ENCODE data around the gene DGKB. TPM values are rescaled to one million over a fixed set of nuclear protein-coding genes. Genes with fewer than 3 reads are reported as not detected.

DGKB gene
- total RNA-seq, 1 donor from 2014 or later: 5.5 TPM

- Histone ChIP-seq H3K4me2 (no peak overlapping the region), H3K9ac (no peak overlapping the region), H3K4me3 (no peak overlapping the region), H3K79me2 (ENCODE audit: low read depth) (no peaks in the 10 kb centered on the region), H3K27ac (no peak overlapping the region), H4K20me1 (ENCODE audit: low read depth) (no peaks in the 10 kb centered on the region), H3K27me3 (no peaks in the 10 kb centered on the region), H3K4me1 (peaks cover 3% of the 10 kb centered on the region), H3K36me3 (no peaks in the 10 kb centered on the region), H3F3A (ENCODE audit: low read depth) (no peaks in the 10 kb centered on the region), H3K9me3 (ENCODE audit: low read depth) (no peaks in the 10 kb centered on the region), H2AFZ (replicated peaks) (no peak overlapping the region)
- Mint-ChIP-seq H3K27me3 (ENCODE audit: insufficient read depth, low read depth) (no peaks in the 10 kb centered on the region), H3K9me3 (no peaks in the 10 kb centered on the region), H3K27ac (no peak overlapping the region), H3K36me3 (no peaks in the 10 kb centered on the region), H3K4me3 (no peak overlapping the region), H3K4me1 (no peaks in the 10 kb centered on the region)
- DNase-seq (ENCODE audit: low spot score): no peak
- TF ChIP-seq EZH2 (IDR thresholded peaks at IDR 0.05) (no peak), CTCF (IDR thresholded peaks at IDR 0.05) (no peak), EZH2phosphoT487 (IDR thresholded peaks at IDR 0.05) (no peak)
Observed at GRCh38 chr7:14805105-14805719, 97.3 kb downstream of the DGKB start.

DNA sequence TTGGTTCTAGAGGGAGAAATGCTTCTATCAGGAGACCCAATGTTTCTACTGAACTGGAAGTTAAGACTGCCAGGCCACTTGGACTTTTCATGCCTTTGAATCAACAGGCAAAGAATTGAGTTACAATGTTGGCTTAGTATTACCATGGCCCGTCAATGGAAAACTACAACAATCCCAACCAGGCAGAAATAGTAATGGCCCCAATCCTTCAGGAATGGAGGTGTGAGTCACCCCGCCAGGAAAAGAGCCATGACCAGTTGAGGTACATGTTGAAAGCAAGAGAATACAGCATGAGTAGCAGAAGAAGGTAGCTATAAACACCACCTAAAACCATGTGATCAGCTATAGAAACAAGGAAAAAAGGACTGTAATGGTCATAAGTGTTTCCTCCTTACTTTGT lies 101.9 kb downstream of the DGKB start:
- TF ChIP-seq CTCF (IDR thresholded peaks at IDR 0.05) (no peak), EZH2 (IDR thresholded peaks at IDR 0.05) (no peak), EZH2phosphoT487 (IDR thresholded peaks at IDR 0.05) (no peak)
- Mint-ChIP-seq H3K36me3 (no peaks in the 10 kb centered on the region), H3K4me1 (no peaks in the 10 kb centered on the region), H3K27ac (no peak overlapping the region), H3K27me3 (ENCODE audit: insufficient read depth, low read depth) (no peaks in the 10 kb centered on the region), H3K4me3 (no peak overlapping the region), H3K9me3 (no peaks in the 10 kb centered on the region)
- no peak overlapping the region for H3K27ac ChIP-seq
- H4K20me1 ChIP-seq (ENCODE audit: low read depth): no peaks in the 10 kb centered on the region
- no peaks in the 10 kb centered on the region for H3K27me3 ChIP-seq
- no peaks in the 10 kb centered on the region for H3K79me2 ChIP-seq (ENCODE audit: low read depth)
- no peaks in the 10 kb centered on the region for H3K36me3 ChIP-seq
- H2AFZ ChIP-seq (replicated peaks): no peak overlapping the region
- DNase-seq (ENCODE audit: low spot score): no peak
- no peak overlapping the region for H3K9ac ChIP-seq
- no peak overlapping the region for H3K4me3 ChIP-seq
- H3K4me2 ChIP-seq: no peak overlapping the region
- H3K9me3 ChIP-seq (ENCODE audit: low read depth): no peaks in the 10 kb centered on the region
- peaks cover 3% of the 10 kb centered on the region for H3K4me1 ChIP-seq
- no peaks in the 10 kb centered on the region for H3F3A ChIP-seq (ENCODE audit: low read depth)

- Mint-ChIP-seq H3K27ac (no peak overlapping the region), H3K36me3 (no peaks in the 10 kb centered on the region), H3K27me3 (ENCODE audit: insufficient read depth, low read depth) (no peaks in the 10 kb centered on the region), H3K9me3 (peaks cover 2% of the 10 kb centered on the region), H3K4me3 (no peak overlapping the region), H3K4me1 (no peaks in the 10 kb centered on the region)
- no peaks in the 10 kb centered on the region for H4K20me1 ChIP-seq (ENCODE audit: low read depth)
- no peaks in the 10 kb centered on the region for H3K79me2 ChIP-seq (ENCODE audit: low read depth)
- H3K36me3 ChIP-seq: no peaks in the 10 kb centered on the region
- H2AFZ ChIP-seq (replicated peaks): no peak overlapping the region
- no peak for DNase-seq (ENCODE audit: low spot score)
- no peaks in the 10 kb centered on the region for H3K4me1 ChIP-seq
- no peaks in the 10 kb centered on the region for H3K9me3 ChIP-seq (ENCODE audit: low read depth)
- H3K27me3 ChIP-seq: no peaks in the 10 kb centered on the region
- no peak for TF ChIP-seq CTCF (IDR thresholded peaks at IDR 0.05)
- TF ChIP-seq EZH2 (IDR thresholded peaks at IDR 0.05): no peak
- TF ChIP-seq EZH2phosphoT487 (IDR thresholded peaks at IDR 0.05): no peak
- no peaks in the 10 kb centered on the region for H3F3A ChIP-seq (ENCODE audit: low read depth)
- no peak overlapping the region for H3K4me3 ChIP-seq
- H3K4me2 ChIP-seq: no peak overlapping the region
- no peak overlapping the region for H3K9ac ChIP-seq
- no peak overlapping the region for H3K27ac ChIP-seq
Observed at GRCh38 chr7:14793151-14793550, 109.4 kb downstream of the DGKB start.
